HEK293T (cell line): ENCODE measurements around the gene GDPD5.

Experiments used
- CTCF ChIA-PET: fragments of 350-600 bp; formaldehyde crosslinking; extraction: SDS; loops from one replicate; lab custom pipeline; 2021; ENCODE audit warnings: antibody characterized with exemption, inconsistent platforms; lab: Yijun Ruan, JAX
- POLR2A ChIA-PET: fragments of 350-600 bp; formaldehyde crosslinking; extraction: SDS; loops from one replicate; lab custom pipeline; 2020; ENCODE audit warnings: antibody characterized with exemption, inconsistent platforms; lab: Yijun Ruan, JAX
- DNase-seq: peaks from one replicate; pipeline ENCODE4 v3.0.0; 2012; ENCODE audit warnings: mixed read lengths; ENCODE audit errors: extremely low spot score
- FOXK2 ChIP-seq: fragments of 450-650 bp; IDR thresholded peaks from 2 replicates; pipeline ENCODE4 v1.6.1; 2016; ENCODE audit warnings: mild to moderate bottlenecking

The GDPD5 gene

DNA sequence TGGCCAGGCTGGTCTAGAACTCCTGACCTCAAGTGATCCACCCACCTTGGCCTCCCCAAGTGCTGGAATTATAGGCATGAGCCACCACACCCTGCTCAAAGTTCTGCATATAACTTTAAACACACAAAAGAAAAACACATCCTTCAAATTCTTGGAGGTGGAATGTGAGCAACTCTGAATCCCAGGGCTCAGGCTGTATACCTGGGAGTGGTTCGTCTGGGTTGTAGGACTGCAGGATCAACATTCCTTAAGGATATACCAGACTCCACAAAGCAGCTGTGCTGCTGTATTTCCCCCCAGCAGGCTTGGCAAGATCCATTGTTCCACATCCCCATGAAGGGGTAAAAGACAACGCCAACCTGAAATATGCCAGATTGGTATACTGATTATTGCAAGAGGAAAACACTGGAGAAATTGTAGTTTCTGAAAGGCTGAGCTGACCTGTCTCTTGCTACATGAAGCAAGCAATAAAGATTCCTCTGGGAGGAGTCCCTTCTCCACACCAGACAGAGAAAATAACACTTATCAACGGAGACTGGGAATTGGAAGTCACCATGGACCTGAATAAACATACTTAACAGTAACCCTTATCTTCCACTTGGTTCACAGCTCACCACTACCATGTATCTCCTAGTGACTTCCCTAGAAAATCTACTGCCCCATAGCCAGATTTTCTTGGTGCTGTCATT lies 138.7 kb downstream of the GDPD5 start:
- ChIA-PET CTCF (interaction anchor here (0.6 to 1.7 kb wide), 3 partner anchors 36 to 108 kb away, joined by 3 to 4 read pairs (median 3); no protein-coding TSS in a partner anchor), POLR2A (no interaction called here)
- TF ChIP-seq FOXK2, result no peak
- no peak for DNase-seq
